ENCODE measurements around the gene FSTL4.
"Not testable (repeated sequence)": the region's sequence is repeated elsewhere in the genome, so short reads cannot be mapped to it uniquely, and the experiment has no call there.

The FSTL4 gene

GRCh38 chr5:133179405-133179804, 432.9 kb downstream of the FSTL4 start:
- no peak for DNase-seq (ENCODE audit: low read depth in 2 of 2)

- DNase-seq (ENCODE audit: low read depth in 2 of 2): not testable (repeated sequence)
Measured at GRCh38 chr5:133170756-133171387, 441.5 kb downstream of the FSTL4 start.

- no peak for DNase-seq (ENCODE audit: low read depth in 2 of 2)
Measured at GRCh38 chr5:133164759-133165158, 447.6 kb downstream of the FSTL4 start.

- DNase-seq (ENCODE audit: low read depth in 2 of 2): no peak
Measured at GRCh38 chr5:133163839-133164238, 448.5 kb downstream of the FSTL4 start.

- no peak for DNase-seq (ENCODE audit: low read depth in 2 of 2)
Measured at GRCh38 chr5:133159543-133159942, 452.8 kb downstream of the FSTL4 start.

- DNase-seq (ENCODE audit: low read depth in 2 of 2): no peak
Measured at GRCh38 chr5:133155326-133155969, 456.9 kb downstream of the FSTL4 start.

GRCh38 chr5:133154274-133155075, 457.9 kb downstream of the FSTL4 start:
- no peak for DNase-seq (ENCODE audit: low read depth in 2 of 2)

- DNase-seq (ENCODE audit: low read depth in 2 of 2): no peak
Measured at GRCh38 chr5:133150909-133151544, 461.3 kb downstream of the FSTL4 start.

GRCh38 chr5:133149345-133149744, 463.0 kb downstream of the FSTL4 start:
- DNase-seq (ENCODE audit: low read depth in 2 of 2): no peak

- no peak for DNase-seq (ENCODE audit: low read depth in 2 of 2)
Measured at GRCh38 chr5:133147815-133148567, 464.4 kb downstream of the FSTL4 start.

GRCh38 chr5:133147411-133147810, 464.9 kb downstream of the FSTL4 start:
- DNase-seq (ENCODE audit: low read depth in 2 of 2): no peak
